Liver (tissue), 9 donors: ENCODE measurements around the gene PACSIN2. TPM values are rescaled to one million over a fixed set of nuclear protein-coding genes. Genes with fewer than 3 reads are reported as not detected.
A peak's percentile ranks its signal among the peaks of the same experiment; 100 is the strongest.

ENCODE experiments used
- DNase-seq: peaks from one replicate; pipeline ENCODE4 v3.0.0-alpha.2; 2017; ENCODE audit warnings: low spot score
- H3K27ac ChIP-seq, 2 donors: one replicate each; pipeline ENCODE4 v1.7.0; 2013; ENCODE audit warnings: inconsistent platforms in 2 of 2, low read length in 2 of 2, control low read depth in 1 of 2, low read depth in 1 of 2, mild to moderate bottlenecking in 1 of 2
- H3K27me3 ChIP-seq, 4 donors: one replicate each; pipeline versions ENCODE4 v1.6.1 to v1.7.0; 2013; ENCODE audit warnings: low read length in 3 of 4, inconsistent platforms in 1 of 4, mild to moderate bottlenecking in 1 of 4, moderate library complexity in 1 of 4; ENCODE audit not compliant: control insufficient read depth in 4 of 4, insufficient read depth in 4 of 4
- H3K36me3 ChIP-seq, 4 donors: one replicate each; pipeline versions ENCODE4 v1.6.1 to v1.7.0; 2013; ENCODE audit warnings: low read length in 3 of 4, mild to moderate bottlenecking in 3 of 4, low read depth in 1 of 4, moderate library complexity in 1 of 4; ENCODE audit not compliant: control insufficient read depth in 4 of 4, insufficient read depth in 3 of 4
- H3K4me1 ChIP-seq, 4 donors: one replicate each; pipeline versions ENCODE4 v1.6.1 to v1.7.0; 2013; ENCODE audit warnings: low read length in 3 of 4, mild to moderate bottlenecking in 3 of 4, moderate library complexity in 1 of 4; ENCODE audit not compliant: control insufficient read depth in 4 of 4, insufficient read depth in 4 of 4
- H3K4me3 ChIP-seq, 3 donors: one replicate each; pipeline versions ENCODE4 v1.6.1 to v1.7.0; 2013; ENCODE audit warnings: low read length in 3 of 3, control low read depth in 1 of 3, low read depth in 1 of 3, mild to moderate bottlenecking in 1 of 3
- H3K9ac ChIP-seq, 2 donors: one replicate each; pipeline ENCODE4 v1.7.0; 2013; ENCODE audit warnings: low read length in 2 of 2, mild to moderate bottlenecking in 2 of 2, moderate library complexity in 2 of 2, control low read depth in 1 of 2, low read depth in 1 of 2
- H3K9me3 ChIP-seq, 4 donors: one replicate each; pipeline versions ENCODE4 v1.6.1 to v1.7.0; 2013; ENCODE audit warnings: low read length in 3 of 4; ENCODE audit not compliant: control insufficient read depth in 4 of 4
- ATF3 ChIP-seq: IDR thresholded peaks from 2 replicates; pipeline ENCODE4 v1.6.1; 2016; ENCODE audit warnings: antibody characterized with exemption
- CTCF ChIP-seq: fragments of 150-350 bp; IDR thresholded peaks from 2 replicates; pipeline ENCODE4 v1.5.1; 2017; ENCODE audit warnings: improper control_type of control experiment, low read depth, low read length; ENCODE audit not compliant: missing input control
- EGR1 ChIP-seq, 2 donors: IDR thresholded peaks; 2 replicates each; pipeline ENCODE4 v1.6.1; 2016 to 2018; ENCODE audit warnings: antibody characterized with exemption in 2 of 2, low read depth in 2 of 2
- FOXA1 ChIP-seq: IDR thresholded peaks from 2 replicates; pipeline ENCODE4 v1.6.1; 2016; ENCODE audit warnings: antibody characterized with exemption
- FOXA2 ChIP-seq: IDR thresholded peaks from 2 replicates; pipeline ENCODE4 v1.6.1; 2016; ENCODE audit warnings: antibody characterized with exemption
- HNF4A ChIP-seq, 2 donors: conservative IDR thresholded peaks; 2 replicates each; pipeline ENCODE4 v1.6.1; 2016; ENCODE audit warnings: antibody characterized with exemption in 2 of 2, mild to moderate bottlenecking in 2 of 2
- JUND ChIP-seq, 2 donors: IDR thresholded peaks; 2 replicates each; pipeline ENCODE4 v1.6.1; 2016; ENCODE audit warnings: antibody characterized with exemption in 2 of 2
- NR2F2 ChIP-seq: IDR thresholded peaks from 2 replicates; pipeline ENCODE4 v1.6.1; 2016; ENCODE audit warnings: antibody characterized with exemption
- RAD21 ChIP-seq, 2 donors: IDR thresholded peaks; 2 replicates each; pipeline ENCODE4 v1.6.1; 2016; ENCODE audit warnings: antibody characterized with exemption in 2 of 2, mild to moderate bottlenecking in 2 of 2
- SP1 ChIP-seq: IDR thresholded peaks from 2 replicates; pipeline ENCODE4 v1.6.1; 2018; ENCODE audit warnings: antibody characterized with exemption, mild to moderate bottlenecking
- TAF1 ChIP-seq: conservative IDR thresholded peaks from 2 replicates; pipeline ENCODE4 v1.6.1; 2016; ENCODE audit warnings: antibody characterized with exemption, mild to moderate bottlenecking
- YY1 ChIP-seq: IDR thresholded peaks from 2 replicates; pipeline ENCODE4 v1.6.1; 2016; ENCODE audit warnings: antibody characterized with exemption, mild to moderate bottlenecking
- WGBS: extraction: QIAGEN DNeasy Blood & Tissue Kit; methylation state at CpG from one replicate; pipeline ENCODE4 v1.1.7; 2013; 5-methylcytosine and 5-hydroxymethylcytosine counted together
- polyA plus RNA-seq, 2 donors: library from polyadenylated mRNA; stranded (reverse) in 1 of 2; unstranded in 1 of 2; fragments of 200-250 nt in 1 of 2; fragments of >200 nt in 1 of 2; fragmentation: Nextera tagmentation in 1 of 2; extraction: Ambion mirVana in 1 of 2; gene quantifications; one replicate each; pipeline versions ENCODE4 v1.2.1 to v1.2.3, GENCODE V29; 2013 to 2015
- total RNA-seq, 2 donors: library from RNA; depleted of rRNA; stranded (reverse); fragments of >200 nt; gene quantifications; one replicate each; pipeline ENCODE4 v1.2.3, GENCODE V29; 2014
- TF ChIP-seq, protein P1 (sequence below): IDR thresholded peaks from 2 replicates; pipeline ENCODE4 v1.6.1; 2016; ENCODE audit warnings: antibody characterized with exemption, mild to moderate bottlenecking
- TF ChIP-seq, protein P2 (sequence below): IDR thresholded peaks from 2 replicates; pipeline ENCODE4 v1.6.1; 2016; ENCODE audit warnings: antibody characterized with exemption
- TF ChIP-seq, protein P3 (sequence below): IDR thresholded peaks from 2 replicates; pipeline ENCODE4 v1.6.1; 2016; ENCODE audit warnings: antibody characterized with exemption
- donor health status: healthy.
- donor health status: healthy.
- donor health status: healthy.
- donor health status: healthy.
- donor health status: healthy.

The PACSIN2 gene
- total and polyA plus RNA-seq, 4 donors = 9.1 to 31.4 (median 17.0) TPM

DNA sequence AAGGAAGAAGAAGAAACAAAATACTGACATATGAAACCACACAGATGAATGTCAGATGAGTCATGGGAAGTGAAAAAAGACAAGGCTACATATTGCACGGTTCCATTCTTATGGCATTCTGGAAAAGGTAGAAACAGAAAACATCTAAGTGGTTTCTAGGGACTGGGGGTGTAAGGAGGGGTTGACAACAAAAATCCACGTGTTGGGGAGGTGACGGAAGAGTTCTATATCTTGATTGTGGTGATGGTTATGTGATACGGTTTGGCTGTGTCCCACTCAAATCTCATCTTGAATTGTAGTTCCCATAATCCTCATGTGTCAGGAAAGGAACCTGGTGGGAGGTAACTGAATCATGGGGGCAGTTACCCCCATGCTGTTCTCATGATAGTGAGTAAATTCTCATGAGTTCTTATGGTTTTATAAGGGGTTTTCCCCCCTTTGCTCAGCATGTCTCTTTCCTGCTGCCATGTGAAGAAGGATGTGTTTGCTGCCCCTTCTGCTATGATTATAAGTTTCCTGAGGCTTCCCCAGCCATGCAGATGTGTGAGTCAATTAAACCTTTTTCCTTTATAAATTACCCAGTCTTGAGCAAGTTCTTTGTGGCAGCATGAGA, 151.5 kb downstream of the PACSIN2 start:
- no peaks in the 10 kb centered on the region for H3K36me3 ChIP-seq
- no peak overlapping the region for H3K4me3 ChIP-seq
- peaks cover 0 to 8% (median 2%) of the 10 kb centered on the region in 4 donors for H3K4me1 ChIP-seq
- H3K27ac ChIP-seq = no peak overlapping the region
- no peaks in the 10 kb centered on the region for H3K27me3 ChIP-seq
- no peak for DNase-seq
- TF ChIP-seq EGR1 (IDR thresholded peaks at IDR 0.05; ENCODE audit: low read depth in 2 of 2) = no peak
- TF ChIP-seq TAF1 = no peak
- TF ChIP-seq FOXA2 = no peak
- 81% methylated on average over 4 of the region's 4 CpGs for WGBS
- no peaks in the 10 kb centered on the region for H3K9me3 ChIP-seq
- H3K9ac ChIP-seq = no peak overlapping the region

GRCh38 chr22:42862045-42862734, 152.8 kb downstream of the PACSIN2 start:
- Histone ChIP-seq H3K27ac (no peak overlapping the region), H3K4me3 (no peak overlapping the region), H3K9me3 (no peaks in the 10 kb centered on the region), H3K4me1 (peaks cover 0 to 8% (median 3%) of the 10 kb centered on the region in 4 donors), H3K36me3 (no peaks in the 10 kb centered on the region), H3K27me3 (no peaks in the 10 kb centered on the region), H3K9ac (no peak overlapping the region)
- 91% methylated on average over 7 of the region's 7 CpGs for WGBS
- no peak for DNase-seq
- TF ChIP-seq FOXA1 = no peak
- TF ChIP-seq RAD21 (IDR thresholded peaks at IDR 0.05) = no peak
- peak in 1 of 2 donors; percentile 9 for TF ChIP-seq HNF4A (conservative IDR thresholded peaks at IDR 0.05)
- TF ChIP-seq, protein P1, sequence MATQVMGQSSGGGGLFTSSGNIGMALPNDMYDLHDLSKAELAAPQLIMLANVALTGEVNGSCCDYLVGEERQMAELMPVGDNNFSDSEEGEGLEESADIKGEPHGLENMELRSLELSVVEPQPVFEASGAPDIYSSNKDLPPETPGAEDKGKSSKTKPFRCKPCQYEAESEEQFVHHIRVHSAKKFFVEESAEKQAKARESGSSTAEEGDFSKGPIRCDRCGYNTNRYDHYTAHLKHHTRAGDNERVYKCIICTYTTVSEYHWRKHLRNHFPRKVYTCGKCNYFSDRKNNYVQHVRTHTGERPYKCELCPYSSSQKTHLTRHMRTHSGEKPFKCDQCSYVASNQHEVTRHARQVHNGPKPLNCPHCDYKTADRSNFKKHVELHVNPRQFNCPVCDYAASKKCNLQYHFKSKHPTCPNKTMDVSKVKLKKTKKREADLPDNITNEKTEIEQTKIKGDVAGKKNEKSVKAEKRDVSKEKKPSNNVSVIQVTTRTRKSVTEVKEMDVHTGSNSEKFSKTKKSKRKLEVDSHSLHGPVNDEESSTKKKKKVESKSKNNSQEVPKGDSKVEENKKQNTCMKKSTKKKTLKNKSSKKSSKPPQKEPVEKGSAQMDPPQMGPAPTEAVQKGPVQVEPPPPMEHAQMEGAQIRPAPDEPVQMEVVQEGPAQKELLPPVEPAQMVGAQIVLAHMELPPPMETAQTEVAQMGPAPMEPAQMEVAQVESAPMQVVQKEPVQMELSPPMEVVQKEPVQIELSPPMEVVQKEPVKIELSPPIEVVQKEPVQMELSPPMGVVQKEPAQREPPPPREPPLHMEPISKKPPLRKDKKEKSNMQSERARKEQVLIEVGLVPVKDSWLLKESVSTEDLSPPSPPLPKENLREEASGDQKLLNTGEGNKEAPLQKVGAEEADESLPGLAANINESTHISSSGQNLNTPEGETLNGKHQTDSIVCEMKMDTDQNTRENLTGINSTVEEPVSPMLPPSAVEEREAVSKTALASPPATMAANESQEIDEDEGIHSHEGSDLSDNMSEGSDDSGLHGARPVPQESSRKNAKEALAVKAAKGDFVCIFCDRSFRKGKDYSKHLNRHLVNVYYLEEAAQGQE = no peak

- H3K4me3 ChIP-seq = no peak overlapping the region
- H3K4me1 ChIP-seq = peaks cover 0 to 11% (median 3%) of the 10 kb centered on the region in 4 donors
- DNase-seq = no peak
- H3K9ac ChIP-seq = no peak overlapping the region
- H3K27me3 ChIP-seq = no peaks in the 10 kb centered on the region
- WGBS = 77% methylated on average over 4 of the region's 4 CpGs
- no peaks in the 10 kb centered on the region for H3K9me3 ChIP-seq
- no peak overlapping the region for H3K27ac ChIP-seq
- no peaks in the 10 kb centered on the region for H3K36me3 ChIP-seq
- TF ChIP-seq YY1 (no peak), TAF1 (no peak), NR2F2 (no peak), JUND (IDR thresholded peaks at IDR 0.05) (no peak), SP1 (no peak), RAD21 (IDR thresholded peaks at IDR 0.05) (no peak), CTCF (no peak), ATF3 (no peak)
- TF ChIP-seq, protein P2, sequence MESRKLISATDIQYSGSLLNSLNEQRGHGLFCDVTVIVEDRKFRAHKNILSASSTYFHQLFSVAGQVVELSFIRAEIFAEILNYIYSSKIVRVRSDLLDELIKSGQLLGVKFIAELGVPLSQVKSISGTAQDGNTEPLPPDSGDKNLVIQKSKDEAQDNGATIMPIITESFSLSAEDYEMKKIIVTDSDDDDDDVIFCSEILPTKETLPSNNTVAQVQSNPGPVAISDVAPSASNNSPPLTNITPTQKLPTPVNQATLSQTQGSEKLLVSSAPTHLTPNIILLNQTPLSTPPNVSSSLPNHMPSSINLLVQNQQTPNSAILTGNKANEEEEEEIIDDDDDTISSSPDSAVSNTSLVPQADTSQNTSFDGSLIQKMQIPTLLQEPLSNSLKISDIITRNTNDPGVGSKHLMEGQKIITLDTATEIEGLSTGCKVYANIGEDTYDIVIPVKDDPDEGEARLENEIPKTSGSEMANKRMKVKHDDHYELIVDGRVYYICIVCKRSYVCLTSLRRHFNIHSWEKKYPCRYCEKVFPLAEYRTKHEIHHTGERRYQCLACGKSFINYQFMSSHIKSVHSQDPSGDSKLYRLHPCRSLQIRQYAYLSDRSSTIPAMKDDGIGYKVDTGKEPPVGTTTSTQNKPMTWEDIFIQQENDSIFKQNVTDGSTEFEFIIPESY = no peak
- TF ChIP-seq, protein P3, sequence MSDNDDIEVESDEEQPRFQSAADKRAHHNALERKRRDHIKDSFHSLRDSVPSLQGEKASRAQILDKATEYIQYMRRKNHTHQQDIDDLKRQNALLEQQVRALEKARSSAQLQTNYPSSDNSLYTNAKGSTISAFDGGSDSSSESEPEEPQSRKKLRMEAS = no peak
- TF ChIP-seq, protein P1 = no peak
Measured at GRCh38 chr22:42860968-42861367, 154.0 kb downstream of the PACSIN2 start.
